Inflammatory macrophage (primary cell): Measurements from ENCODE around the gene GALM.

Experiments used
- DNase-seq, 2 donors: peaks; one replicate each; pipeline ENCODE4 v3.0.0-alpha.2; 2020 to 2022

GALM gene

GRCh38 chr2:38775097-38775920 is 109.4 kb downstream of the GALM start:
- DNase-seq: no peak

- no peak for DNase-seq
Measured at GRCh38 chr2:38775921-38776225, 110.0 kb downstream of the GALM start.

DNA sequence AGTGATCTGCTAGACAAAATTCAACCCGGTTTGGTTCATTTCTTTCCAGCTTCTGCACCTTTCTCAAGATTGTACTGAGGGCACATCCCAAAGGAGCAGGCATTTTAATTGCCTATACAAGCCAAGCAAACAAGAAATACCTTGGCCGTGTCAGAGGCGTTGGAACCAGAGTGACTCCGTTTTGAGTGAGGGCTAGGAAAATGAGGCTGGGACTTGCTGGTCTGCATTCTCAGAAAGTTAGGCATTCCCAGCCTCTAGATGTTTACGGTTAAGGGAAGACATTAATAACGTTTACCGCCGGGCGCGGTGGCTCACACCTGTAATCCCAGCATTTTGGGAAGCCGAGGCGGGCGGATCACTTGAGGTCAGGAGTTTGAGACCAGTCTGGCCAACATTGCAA is 110.6 kb downstream of the GALM start:
- DNase-seq: no peak

DNA sequence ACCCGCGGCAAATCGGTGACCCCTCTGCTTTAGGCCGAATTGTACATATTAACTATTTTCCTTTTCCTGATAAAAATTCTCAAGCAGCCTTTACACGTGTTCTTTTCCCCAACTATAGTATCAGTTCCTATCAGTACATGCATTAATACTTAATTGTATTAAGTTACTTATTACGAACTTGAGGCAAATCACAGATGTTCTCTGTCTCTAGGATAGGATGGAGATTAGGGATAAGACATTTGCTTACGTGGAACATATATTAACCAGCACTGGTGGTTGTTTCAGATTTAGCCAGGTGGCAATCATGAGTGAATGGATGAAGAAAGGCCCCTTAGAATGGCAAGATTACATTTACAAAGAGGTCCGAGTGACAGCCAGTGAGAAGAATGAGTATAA is 112.8 kb downstream of the GALM start:
- DNase-seq: no peak

DNA sequence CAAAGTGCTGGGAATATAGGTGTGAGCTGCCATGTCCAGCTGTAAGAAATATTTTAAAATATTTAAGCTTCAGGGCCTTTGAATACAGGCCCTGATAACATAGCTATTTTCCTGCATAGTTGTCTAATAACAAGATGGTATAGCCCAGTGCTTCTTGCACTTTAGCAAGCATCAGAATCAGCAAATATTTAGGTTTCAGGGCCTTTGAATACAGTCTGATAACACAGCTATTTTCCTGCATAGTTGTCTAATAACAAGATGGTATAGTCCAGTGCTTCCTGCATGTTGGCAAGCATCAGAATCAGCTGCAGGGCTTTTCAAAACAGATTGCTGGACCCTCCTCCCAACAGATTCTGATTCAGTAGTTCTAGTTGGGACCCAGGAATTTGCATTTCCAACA is 117.7 kb downstream of the GALM start:
- no peak for DNase-seq
